Measurements from ENCODE around the gene SCUBE1.

SCUBE1 gene

DNA sequence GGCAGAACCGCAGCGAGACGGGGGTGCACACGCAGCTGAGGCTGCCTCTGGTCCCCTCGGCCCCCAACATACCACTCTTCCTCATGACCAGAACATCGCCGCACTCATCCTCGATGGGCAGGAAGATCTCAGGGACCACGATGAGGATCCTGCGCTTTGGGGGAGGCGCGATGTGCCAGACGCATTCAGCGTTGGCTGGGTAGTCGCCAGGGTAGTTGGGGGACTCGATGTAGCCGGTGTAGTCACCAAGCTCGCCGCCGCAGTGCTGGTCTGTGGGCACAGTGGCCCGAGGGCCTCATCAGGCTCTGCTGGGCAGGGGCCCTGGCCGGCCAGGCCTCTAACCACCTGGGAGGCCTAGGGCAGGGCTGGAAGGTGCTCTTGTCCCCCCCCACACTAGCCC is 133.2 kb downstream of the SCUBE1 start:
- DNase-seq, result no peak

DNA sequence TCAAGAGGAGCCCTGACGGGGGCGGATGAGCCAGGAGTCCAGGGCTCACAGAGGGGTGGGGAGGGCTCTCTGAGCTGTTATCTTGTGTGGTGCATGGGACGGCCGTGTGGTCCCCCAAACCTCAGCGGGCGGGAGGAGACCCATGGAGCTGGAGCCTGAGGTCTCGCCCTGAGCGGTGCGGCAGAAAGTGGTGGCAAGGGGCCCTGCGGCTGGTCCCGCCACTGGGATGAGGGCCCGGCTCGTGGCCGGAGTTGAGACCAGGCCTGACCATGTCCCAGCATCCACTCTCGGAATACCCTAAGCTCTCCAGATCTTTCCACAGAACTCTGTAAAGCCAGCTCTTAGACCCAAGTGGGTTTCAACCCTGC is 133.7 kb downstream of the SCUBE1 start:
- no peak for DNase-seq

DNA sequence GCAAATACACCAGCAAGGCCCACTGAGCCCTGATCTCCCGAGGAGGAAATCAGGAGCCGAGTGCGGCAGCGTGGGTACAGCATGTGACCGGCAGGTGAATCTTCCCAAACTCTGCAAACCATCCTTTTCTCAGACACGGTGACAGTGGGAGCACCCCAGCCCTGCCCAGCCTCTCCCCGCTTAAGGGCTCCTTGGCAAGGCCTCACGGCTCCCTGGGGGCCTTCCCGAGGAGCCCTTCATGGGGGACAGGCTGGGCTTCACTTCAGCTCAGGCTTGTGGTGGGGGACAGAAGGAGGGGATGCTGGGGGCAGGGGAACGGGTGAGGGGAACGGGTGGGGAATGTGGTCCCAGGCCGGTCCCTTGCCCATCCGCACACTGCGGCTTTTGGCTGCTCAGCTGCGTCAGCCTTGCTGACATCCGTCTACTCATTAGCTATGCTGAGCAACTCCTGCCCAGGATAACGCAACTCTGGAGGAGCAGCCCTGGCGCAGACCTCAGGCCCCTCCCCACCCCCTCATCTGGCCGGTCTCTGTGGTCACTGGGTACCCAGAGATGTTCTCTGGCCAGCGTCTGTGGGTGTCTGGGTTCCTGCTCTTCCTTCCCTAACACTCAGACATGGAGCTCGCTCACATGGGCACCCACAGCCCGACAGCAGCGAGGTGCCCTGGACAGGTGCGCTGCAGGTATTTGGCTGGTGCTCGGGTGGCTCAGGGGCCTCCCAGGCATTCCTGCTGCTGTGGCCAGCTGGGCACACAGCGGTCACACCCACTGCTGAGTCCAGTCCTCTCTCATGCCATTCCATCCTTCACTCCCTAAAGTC is 134.3 kb downstream of the SCUBE1 start:
- no peak for DNase-seq

DNA sequence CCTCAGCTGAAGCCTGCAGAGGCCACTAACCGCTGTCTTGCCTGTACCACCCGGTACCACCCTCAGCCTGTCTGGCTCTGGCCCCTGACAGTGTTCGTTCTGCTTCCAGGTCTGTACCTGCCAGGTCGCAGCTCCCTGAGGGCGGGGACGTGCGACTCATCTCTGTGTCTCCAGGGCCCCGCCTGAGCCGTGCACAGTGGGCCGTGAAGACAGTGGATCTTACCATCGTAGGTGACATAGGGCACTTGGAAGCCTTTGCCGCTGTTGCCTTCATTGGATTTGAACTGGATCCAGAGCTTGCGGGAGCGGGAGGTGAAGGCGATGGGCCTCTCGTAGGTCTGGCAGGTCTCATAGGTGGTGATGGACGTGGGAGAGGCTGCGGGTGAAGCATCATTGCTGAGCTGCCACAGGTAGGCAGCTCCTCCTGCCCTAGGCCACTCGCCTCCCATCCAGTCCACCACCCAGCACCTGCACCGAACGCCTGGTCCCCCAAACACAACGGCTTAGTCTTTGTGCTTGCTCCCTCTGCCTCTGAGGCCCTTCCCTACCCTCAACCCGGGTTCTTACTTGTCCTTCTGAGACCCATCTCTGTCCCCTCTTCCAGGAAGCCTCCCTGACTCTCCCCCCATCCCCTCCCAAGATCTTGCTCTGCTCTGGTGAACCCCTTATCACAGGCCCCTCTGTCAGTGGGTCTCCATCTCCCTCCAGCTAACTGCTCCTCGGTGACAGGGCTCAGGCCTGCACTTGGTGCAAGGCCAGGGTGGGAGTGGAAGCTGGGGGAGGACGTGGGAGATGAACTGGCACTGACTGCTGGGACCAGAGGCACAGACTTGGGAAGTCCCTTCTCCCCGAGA is 135.1 kb downstream of the SCUBE1 start:
- no peak for DNase-seq

DNA sequence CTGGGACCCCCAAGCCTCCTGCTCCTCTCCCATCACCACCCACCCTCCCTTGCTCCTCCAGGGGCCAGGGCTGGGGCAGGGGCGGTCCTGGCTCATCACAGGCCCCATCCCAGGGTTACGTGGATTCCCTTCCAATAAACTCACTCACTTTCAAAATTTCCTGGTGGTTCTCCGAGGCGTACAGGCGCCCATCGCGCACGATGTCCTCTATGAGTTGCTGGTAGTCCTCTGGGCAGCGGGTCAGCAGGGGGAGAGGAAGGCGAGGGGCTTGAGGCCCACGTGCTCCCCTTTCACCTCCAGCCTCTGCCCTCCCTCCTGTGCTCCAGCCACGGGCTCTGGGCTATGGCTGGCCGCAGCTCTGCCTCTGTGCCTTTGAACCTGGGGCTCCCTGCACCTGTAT is 135.8 kb downstream of the SCUBE1 start:
- no peak for DNase-seq

DNA sequence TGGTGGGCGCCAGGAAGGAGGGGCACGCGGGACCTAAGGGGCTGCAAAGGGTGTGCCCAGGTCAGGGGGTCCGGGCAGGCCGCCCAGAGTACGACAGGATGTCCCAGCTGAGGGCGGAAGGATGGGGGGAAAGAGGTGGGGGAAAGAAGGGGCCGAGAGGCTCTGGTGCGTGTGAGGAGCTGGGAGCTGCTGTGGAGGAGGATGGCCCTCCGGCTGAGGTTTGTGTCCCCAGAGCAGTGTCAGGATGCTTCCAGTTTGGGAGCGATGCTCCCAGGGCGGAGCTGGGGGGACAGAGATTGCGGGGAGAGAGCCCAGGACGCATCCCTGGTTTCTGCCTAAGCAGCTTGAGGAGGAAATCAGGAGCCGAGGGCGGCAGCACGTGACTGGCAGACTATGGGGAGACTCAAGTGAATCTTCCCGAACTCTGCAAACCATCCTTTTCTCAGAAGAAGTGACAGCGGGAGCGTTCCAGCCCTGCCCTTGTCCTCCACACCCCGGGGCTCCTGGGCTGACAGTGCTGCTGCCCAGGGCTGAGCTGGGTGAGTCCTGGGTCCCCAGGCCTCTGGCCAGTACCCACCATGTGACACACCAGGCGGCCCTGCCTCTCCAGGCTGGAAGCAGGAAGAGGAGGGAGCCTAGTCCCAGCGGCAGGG is 136.5 kb downstream of the SCUBE1 start:
- no peak for DNase-seq

DNA sequence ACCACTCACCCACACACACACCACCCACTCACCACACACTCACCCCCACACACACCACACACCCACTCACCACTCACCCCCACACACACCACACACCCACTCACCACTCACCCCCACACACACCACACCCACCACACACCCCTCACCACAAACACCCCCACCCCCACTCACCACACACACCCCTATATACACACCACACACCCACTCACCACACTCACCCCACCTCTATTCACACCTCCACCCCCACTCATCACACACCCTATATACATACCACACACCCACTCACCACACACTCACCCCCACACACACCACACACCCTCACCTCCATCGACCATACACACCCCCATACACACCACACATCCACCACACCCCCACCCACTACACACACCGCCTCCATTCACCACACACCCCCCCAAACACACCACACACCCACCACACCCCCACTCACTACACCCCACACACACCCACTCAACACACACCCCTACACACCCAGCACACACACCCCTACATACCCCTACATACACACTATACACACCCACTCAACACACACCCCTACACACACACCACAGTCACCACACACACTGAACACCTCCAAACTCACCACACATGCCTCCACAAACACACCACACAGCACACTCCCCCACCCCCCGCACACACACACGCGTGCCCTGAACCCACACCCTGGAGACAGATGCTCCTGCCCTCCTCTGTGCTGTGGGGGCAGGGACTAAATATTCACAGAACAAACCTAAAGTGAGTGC is 137.2 kb downstream of the SCUBE1 start:
- no peak for DNase-seq

DNA sequence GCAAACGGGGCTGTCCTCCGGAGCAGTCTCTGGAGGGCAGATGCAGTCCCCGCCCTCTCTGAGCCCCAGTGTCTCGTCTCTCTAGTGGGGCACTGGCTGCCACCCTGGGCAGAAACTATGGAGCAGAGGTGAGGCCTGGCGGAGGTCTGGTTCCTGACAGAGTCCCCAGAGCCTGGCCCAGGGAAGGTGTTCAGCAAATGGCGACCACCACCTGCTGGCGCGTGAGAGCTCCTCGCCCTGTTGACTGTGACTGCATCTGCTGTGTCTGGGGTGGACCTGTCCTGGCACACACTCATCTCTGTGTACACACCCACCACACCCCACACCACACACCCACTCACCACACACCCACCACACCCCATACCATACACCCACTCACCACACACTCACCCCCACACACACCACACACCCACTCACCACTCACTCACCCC is 137.9 kb downstream of the SCUBE1 start:
- no peak for DNase-seq

DNA sequence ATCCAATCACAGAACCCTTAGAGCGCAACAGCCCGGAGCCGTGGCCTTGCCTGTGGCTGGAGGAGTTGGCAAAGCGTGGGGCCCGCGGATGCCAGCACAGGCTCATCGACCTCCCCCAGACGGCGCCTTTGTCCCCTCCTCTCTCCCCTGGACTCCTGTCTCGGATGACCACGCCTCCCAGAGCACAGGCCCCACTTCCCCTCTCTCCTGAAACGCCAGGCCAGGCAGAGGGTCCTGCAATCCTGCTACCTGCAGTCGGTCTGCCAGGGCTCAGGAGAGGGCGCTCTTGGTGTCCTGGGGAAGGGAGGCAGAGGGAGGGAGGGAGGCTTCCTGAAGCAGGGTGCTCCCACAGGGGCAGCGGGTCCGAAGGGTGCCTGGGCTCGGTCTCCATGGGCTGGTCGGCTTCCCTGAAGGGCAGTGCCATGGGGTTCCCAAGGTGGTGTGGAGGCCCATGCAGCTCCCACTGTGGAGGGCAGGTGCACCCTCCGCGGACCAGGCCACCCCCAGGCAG is 139.6 kb downstream of the SCUBE1 start:
- DNase-seq, result no peak

DNA sequence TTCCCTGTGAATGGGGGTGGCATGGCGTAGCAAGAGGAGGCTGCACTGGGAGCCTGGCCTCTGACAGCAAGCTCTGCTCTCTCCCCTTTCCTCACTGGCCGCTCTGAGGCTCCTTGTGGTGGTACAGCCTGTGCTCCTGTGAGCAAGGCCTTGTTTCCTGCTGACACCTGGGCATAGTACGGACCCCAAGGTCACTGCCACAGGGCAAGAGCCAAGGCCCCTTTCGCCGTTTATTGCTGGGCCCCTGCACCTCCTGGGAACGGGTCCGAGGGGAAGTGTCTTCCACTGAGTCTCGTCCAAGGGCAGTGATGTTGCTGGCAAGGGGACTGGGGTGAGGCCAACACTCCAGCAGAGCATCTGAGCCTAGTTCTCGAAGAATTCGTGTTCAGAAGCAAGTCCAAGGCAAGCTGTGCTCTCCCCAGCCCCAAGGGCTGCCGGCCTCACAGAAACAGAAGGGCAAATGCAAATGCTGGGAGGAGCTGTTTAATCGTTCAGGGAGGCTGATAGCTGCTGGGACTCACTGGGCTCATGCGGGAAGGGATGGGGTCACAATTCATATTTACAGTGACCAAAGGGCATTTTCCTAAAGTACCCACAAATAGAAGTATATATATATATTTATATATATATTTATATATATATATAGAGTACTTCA is 140.3 kb downstream of the SCUBE1 start:
- no peak for DNase-seq

DNA sequence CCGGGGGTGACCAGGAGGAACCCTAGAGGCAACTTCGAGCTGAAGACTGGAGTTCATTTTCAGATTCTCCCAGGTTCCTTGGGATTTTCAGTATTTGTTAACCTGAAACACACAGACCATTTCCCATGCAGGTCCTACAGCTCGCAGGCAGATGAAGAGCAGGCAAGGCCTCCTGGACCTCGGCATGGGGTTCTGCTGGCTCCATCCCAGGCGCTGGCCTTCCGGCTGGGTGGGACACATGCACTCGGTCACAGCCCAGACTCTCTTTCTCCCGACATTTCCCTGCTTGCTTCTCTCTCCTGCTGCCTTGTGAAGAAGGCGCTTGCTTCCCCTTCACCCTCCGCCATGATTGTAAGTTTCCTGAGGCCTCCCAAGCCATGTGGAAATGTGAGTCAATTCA is 140.8 kb downstream of the SCUBE1 start:
- DNase-seq, result no peak

DNA sequence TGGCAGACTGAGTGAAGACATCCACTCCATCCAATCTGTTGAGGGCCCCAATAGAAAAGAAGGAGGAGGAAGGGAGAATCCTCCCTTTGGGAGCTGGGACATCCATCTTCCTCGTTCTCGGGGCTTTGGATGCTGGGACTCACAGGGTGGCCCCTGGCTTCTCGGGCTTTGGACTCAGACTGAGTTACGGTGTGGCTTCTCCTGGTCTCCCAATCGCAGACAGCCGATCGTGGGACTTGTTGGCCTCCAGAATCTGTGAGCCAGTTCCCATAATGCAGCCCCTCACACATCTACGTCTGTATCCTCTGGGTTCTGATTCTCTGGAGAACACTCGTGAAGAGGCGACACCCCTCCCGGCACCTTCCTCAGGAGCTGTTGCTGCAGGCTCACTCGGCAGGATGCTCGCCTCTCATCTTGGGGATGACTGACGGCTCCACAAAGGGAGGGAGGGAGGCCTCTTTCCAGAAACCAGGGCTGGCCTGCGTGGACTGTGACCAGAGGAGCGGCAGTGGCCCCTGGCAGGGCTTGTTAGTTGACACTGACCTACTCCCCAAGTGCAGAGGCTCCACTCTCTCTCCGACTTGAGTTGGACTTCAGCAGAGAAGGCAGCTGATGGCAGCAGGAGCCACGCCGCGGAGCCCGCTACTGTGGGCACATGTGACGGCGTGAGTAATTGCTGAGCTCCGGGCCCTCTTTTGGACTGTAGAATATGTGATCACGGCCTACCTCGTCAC is 141.5 kb downstream of the SCUBE1 start:
- no peak for DNase-seq

DNA sequence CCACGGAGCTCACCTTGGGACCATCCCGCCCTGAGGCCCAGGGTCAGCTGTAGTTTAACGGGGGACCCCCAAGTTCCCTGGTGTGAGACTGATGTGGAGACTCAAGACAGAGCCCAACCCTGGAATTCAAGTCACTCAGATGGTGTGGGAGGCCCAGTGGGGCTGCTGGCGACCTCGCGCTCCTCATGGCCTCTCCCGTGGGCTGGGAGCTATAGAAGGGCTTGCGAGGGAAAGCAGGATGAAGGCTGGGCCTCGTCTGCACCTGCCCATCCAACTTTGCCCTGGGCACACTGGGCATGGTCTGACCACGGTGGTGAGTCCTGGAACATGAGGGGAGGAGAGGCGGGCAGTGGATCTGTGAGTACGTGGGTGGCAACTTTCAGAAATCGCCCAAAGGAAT is 142.6 kb downstream of the SCUBE1 start:
- no peak for DNase-seq

DNA sequence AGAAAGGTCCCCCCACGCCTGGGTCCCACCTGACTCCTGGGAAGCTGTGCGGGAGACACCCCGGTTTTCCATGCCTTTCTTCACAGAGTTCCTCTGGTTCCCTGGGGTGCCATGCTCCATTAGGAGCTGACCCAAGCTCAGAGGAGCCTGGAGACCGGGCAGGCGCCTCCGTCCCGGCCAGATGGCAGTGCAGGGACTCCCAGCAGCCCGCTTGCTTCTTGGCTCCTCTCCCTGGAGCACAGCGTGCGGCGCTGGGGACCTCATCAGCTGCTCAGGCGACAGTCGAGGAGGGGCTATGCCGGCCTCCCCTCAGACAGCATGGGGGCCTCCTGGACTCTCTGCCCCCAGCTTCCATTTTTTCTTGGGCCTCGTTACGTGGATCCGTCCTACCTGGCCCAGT is 143.1 kb downstream of the SCUBE1 start:
- no peak for DNase-seq

DNA sequence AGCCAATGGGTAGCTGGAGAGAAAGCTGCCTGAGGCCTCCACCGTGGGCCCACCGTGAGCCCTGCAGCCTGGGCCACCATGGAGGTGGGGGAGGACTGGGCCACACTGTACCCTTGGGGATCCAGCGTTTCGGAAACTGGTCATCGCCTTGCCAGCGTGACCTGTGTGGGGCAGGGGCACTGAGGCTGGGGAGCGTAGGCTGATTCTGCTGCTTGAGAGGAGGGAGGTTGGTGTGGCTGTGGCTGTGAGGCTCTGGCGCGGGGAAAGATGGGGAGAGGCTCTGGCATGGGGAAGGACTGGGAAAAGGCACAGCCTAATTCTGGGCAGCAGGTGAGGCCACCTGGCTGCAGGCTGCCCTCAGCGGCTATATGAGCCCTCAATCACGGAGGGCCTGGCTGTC is 143.6 kb downstream of the SCUBE1 start:
- DNase-seq, result no peak

DNA sequence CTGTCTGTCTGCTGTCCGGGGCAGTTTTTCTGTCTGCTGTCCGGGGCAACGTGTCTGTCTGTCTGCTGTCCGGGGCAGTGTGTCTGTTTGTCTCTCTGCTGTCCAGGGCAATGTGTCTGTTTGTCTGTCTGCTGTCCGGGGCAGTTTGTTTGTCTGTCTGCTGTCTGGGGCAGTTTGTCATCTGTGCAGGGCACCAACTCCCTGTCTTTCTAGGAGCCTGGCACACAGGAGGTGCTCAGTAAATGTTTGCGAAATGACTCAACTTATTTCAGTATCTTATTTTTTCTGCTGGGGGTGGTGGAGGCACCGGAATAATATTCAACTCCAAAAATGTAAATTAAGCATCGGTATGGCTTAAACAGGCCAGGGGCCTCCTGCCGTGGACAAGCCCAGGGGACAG is 144.2 kb downstream of the SCUBE1 start:
- no peak for DNase-seq

DNA sequence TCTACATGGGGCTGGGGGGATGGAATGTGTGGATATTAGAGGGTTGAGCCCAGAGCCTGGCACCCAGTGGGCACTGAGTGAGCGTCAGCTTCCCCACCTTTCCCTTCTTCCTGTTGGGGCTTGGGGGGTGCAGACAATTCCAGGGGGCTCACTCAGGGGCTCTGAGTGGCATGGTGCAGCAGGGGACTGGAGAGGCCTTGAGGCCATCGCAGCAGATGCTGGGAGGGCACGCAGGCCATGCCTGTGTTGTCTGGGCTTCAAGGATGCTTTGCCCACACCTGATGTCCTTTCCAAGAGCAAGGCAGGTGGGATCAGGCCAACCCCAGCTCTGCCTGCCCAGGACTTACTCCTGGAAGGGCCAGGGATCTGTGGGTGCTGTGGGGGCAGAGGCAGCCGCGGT is 145.0 kb downstream of the SCUBE1 start:
- DNase-seq, result no peak

DNA sequence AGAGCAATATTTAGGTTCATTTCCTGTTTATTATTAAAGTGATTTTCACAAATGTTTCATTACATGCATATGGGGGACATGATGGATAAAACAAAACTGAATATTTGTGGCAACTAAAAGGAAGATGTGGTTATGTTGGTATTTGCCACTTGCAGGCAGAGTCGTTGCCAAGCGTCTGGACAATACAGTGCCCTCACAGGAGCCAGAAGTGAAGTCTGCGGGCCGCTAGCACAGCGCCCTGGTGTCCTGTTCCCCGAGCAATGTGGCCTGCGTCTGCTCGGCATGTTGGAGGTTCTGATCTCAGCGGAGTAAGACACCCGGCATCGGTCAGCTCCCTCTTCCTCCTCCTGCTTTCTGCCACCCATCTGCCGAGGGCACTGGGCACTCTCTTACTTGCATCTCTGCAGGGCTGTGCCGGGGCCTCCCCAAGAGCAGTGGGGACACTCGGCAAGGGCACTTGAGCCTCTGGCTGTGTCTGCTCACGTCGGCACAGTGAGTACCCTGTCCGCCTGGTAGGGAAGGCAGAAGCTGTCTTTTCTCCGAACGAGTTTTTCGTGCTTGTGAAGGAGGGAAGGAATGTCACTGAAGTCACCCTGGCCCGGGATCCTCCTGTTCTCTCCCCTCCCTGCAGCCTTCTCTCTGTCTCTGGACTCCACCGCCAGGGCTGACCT is 145.8 kb downstream of the SCUBE1 start:
- no peak for DNase-seq

DNA sequence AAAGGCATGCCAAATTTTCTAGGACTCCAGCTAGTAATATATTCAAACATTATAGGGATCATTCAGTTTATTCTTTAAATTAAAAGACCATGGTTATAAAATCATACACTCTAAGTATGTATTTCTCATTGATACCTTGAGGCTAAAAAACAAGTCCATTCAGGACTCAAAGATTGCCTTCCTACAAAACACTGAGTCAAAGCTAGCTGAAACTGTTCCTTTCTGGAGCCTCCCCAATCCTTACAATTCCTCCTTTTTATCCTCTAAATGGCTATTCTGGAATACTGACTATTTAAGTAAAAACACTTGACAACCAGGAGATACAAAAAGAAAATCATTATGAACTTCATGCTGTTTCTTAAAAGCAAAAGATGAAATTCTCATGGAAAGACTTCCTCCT is 151.3 kb downstream of the SCUBE1 start:
- DNase-seq, result no peak

DNA sequence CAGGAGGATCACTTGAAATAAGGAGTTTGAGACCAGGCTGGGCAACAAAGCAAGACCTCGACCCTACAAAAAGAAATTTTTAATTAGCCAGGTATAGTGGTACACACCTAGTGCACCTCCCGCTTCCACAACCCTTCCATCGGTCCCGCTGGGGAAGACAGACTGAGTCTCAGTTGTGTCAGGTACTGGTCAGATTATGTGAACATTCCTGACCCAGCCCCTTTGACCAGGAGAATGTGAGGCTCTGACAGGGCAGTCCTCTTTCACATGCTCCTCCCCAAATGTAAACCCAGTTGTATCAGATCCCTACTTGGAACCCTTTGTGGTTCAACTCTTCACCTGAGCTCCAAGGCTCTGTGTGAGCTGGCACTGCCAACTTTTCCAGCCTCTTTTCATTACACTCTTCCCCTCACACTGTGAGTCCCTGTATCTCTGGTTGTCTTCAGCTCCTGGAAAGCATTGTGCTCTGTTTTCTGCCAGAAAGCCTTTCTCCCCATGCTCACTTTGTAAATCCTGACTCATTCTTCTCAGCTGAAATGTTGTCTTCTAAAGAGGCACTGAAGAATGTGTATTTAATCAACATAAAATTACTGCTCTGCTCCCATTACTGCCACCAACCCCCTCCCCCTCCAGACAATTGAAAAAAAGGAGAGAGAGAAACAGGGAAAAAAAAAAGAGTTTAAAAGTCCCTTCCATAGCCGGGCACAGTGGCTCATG is 154.2 kb downstream of the SCUBE1 start:
- DNase-seq, result no peak

Measured in activated CD4-positive, alpha-beta T cell treated with anti-CD3 and anti-CD28 coated beads, Interleukin-10, Interleukin-2, amounts not matched to agents 100 ng/mL and 50 ng/mL, durations not matched to agents 16 hours and 8 hours (primary cell).